ENCODE data around the gene MRM2. TPM values are rescaled to one million over a fixed set of nuclear protein-coding genes. Genes with fewer than 3 reads are reported as not detected.

The MRM2 gene
- total RNA-seq, 2 experiments from 2014 or later, result 23.6 to 25.7 TPM

GRCh38 chr7:2190531-2190930 is 51.5 kb downstream of the MRM2 start:
- Mint-ChIP-seq H3K9me3 (peaks cover 2% of the 10 kb centered on the region), H3K36me3 (ENCODE audit: low read depth) (peaks cover 28% of the 10 kb centered on the region), H3K4me3 (no peak overlapping the region), H3K27ac (no peak overlapping the region), H3K27me3 (no peaks in the 10 kb centered on the region), H3K4me1 (no peaks in the 10 kb centered on the region)
- no peak for DNase-seq
- ChIA-PET POLR2A (no interaction called here), CTCF (interaction anchor here (0.6 kb wide), 1 partner anchor 139 kb away, joined by 3 read pairs; no protein-coding TSS in a partner anchor)

GRCh38 chr7:2186166-2186565 is 55.8 kb downstream of the MRM2 start:
- no peak overlapping the region for H3K4me3 Mint-ChIP-seq
- H3K27ac Mint-ChIP-seq, result no peak overlapping the region
- DNase-seq, result no peak
- H3K27me3 Mint-ChIP-seq, result no peaks in the 10 kb centered on the region
- peaks cover 20% of the 10 kb centered on the region for H3K36me3 Mint-ChIP-seq (ENCODE audit: low read depth)
- ChIA-PET POLR2A (no interaction called here), CTCF (no interaction called here)
- peaks cover 2% of the 10 kb centered on the region for H3K4me1 Mint-ChIP-seq
- no peaks in the 10 kb centered on the region for H3K9me3 Mint-ChIP-seq

- H3K9me3 Mint-ChIP-seq, result no peaks in the 10 kb centered on the region
- no peaks in the 10 kb centered on the region for H3K27me3 Mint-ChIP-seq
- ChIA-PET CTCF (no interaction called here), POLR2A (no interaction called here)
- H3K4me1 Mint-ChIP-seq, result peaks cover 2% of the 10 kb centered on the region
- H3K27ac Mint-ChIP-seq, result no peak overlapping the region
- DNase-seq, result no peak
- no peak overlapping the region for H3K4me3 Mint-ChIP-seq
- H3K36me3 Mint-ChIP-seq (ENCODE audit: low read depth), result peaks cover 20% of the 10 kb centered on the region
Measured at GRCh38 chr7:2185715-2186114, 56.3 kb downstream of the MRM2 start.

Other genes starting within 250 kb of the MRM2 start
- 100 to 1,000 TPM; 120 to 136 TPM for gene MAD1L1, start 9.3 kb downstream of the MRM2 start, total RNA-seq
- gene NUDT1, start within 50 bp of the MRM2 start, total RNA-seq, result 10 to 100 TPM; 85.2 to 87.5 TPM
- gene SNX8, start 72.2 kb upstream of the MRM2 start, total RNA-seq, result 10 to 100 TPM; 22.4 to 26.8 TPM
- 100 to 1,000 TPM; 135 to 138 TPM for gene EIF3B, start 112.6 kb upstream of the MRM2 start, total RNA-seq
- 10 to 100 TPM; 64.6 to 65.1 TPM for gene CHST12, start 161.4 kb upstream of the MRM2 start, total RNA-seq
- gene GRIFIN, start 234.2 kb upstream of the MRM2 start, total RNA-seq, result not detected

All from activated CD4-positive, alpha-beta memory T cell treated with anti-CD3 and anti-CD28 coated beads, Interleukin-2, amount 10 ng/mL, durations not matched to agents 7 days and 5 days (primary cell).